CD4-positive, alpha-beta T cell (primary cell): Measurements from ENCODE around the gene CARD10. TPM values are rescaled to one million over a fixed set of nuclear protein-coding genes. Genes with fewer than 3 reads are reported as not detected.
A peak's percentile ranks its signal among the peaks of the same experiment; 100 is the strongest.

Experiments
- ATAC-seq: fragments of 200-7000 bp; cut with Tn5 transposase; one replicate; pipeline ENCODE4 v1.10.0; 2022; ENCODE audit warnings: mild to moderate bottlenecking; ENCODE audit not compliant: poor library complexity
- CTCF ChIA-PET: fragments of 350-600 bp; sonication (Branson Sonifier 250); formaldehyde crosslinking; loops from one replicate; lab custom pipeline; 2021; ENCODE audit warnings: antibody characterized with exemption, inconsistent platforms; lab: Charles Lee
- POLR2A ChIA-PET: fragments of 350-600 bp; sonication (Branson Sonifier 250); formaldehyde crosslinking; loops from one replicate; lab custom pipeline; 2021; ENCODE audit warnings: antibody characterized with exemption, inconsistent platforms; lab: Charles Lee
- DNase-seq, 14 experiments: peaks; one replicate each; pipeline ENCODE4 v3.0.0-alpha.2; 2013 to 2020; ENCODE audit warnings: mixed read lengths in 2 of 14
- H3K27ac ChIP-seq, 2 donors: one replicate each; pipeline versions ENCODE4 v1.5.1 to v1.7.0; 2013; ENCODE audit warnings: low read length in 2 of 2, low read depth in 1 of 2, mild to moderate bottlenecking in 1 of 2
- H3K27me3 ChIP-seq, 2 experiments: 1 replicate in 1 of 2; 2 replicates in 1 of 2; pipeline versions ENCODE4 v1.6.1 to v1.7.0; 2013; ENCODE audit warnings: low read length in 2 of 2, control low read depth in 1 of 2, mild to moderate bottlenecking in 1 of 2, moderate library complexity in 1 of 2; ENCODE audit not compliant: insufficient read depth in 2 of 2, control insufficient read depth in 1 of 2
- H3K36me3 ChIP-seq: one replicate; pipeline ENCODE4 v1.6.1; 2013; ENCODE audit warnings: low read length, control low read depth; ENCODE audit not compliant: insufficient read depth
- H3K4me1 ChIP-seq: one replicate; pipeline ENCODE4 v1.6.1; 2013; ENCODE audit warnings: low read length, control low read depth; ENCODE audit not compliant: insufficient read depth
- H3K4me3 ChIP-seq: one replicate; pipeline ENCODE4 v1.5.1; 2013; ENCODE audit warnings: mild to moderate bottlenecking, low read length, moderate library complexity
- H3K9me3 ChIP-seq, 2 experiments: 1 replicate in 1 of 2; 2 replicates in 1 of 2; pipeline versions ENCODE4 v1.6.1 to v1.7.0; 2013; ENCODE audit warnings: low read length in 2 of 2, mild to moderate bottlenecking in 2 of 2, control low read depth in 1 of 2, moderate library complexity in 1 of 2; ENCODE audit not compliant: control insufficient read depth in 1 of 2, insufficient read depth in 1 of 2
- H3K27ac Mint-ChIP-seq: one replicate; pipeline ENCODE4 v1.8.0; 2020; ENCODE audit warnings: mixed read lengths
- H3K27me3 Mint-ChIP-seq: one replicate; pipeline ENCODE4 v1.8.0; 2021; ENCODE audit warnings: mixed read lengths
- H3K36me3 Mint-ChIP-seq: one replicate; pipeline ENCODE4 v1.8.0; 2021; ENCODE audit warnings: low read depth, mixed read lengths
- H3K4me1 Mint-ChIP-seq: one replicate; pipeline ENCODE4 v1.8.0; 2021; ENCODE audit warnings: low read depth, mixed read lengths
- H3K4me3 Mint-ChIP-seq: one replicate; pipeline ENCODE4 v1.8.0; 2020; ENCODE audit warnings: mild to moderate bottlenecking, mixed read lengths
- H3K9me3 Mint-ChIP-seq: one replicate; pipeline ENCODE4 v1.8.0; 2020; ENCODE audit warnings: mixed read lengths
- CTCF ChIP-seq: fragments of 200-600 bp; IDR thresholded peaks from one replicate; pipeline ENCODE4 v1.8.0; 2022; ENCODE audit warnings: antibody characterized with exemption, mild to moderate bottlenecking
- intact Hi-C, 2 experiments: fragments of 100-400 bp; cut with DNase I in 1 of 2; cut with micrococcal nuclease in 1 of 2; formaldehyde crosslinking; loops; one replicate each; pipeline versions ENCODE4 v1.15.1 to v1.9.0; 2023 to 2025; cut with DNase I, micrococcal nuclease
- total RNA-seq, 174 experiments: library from RNA in 2 of 174; stranded (reverse) in 2 of 174; gene quantifications; one replicate each; pipeline ENCODE4 v1.2.3 and lab custom pipeline; 2021 to 2026

The CARD10 gene
- total RNA-seq, 2 experiments from 2014 or later, result 0.20 to 0.63 TPM

- H3K36me3 Mint-ChIP-seq, result peaks cover 87% of the 10 kb centered on the region
Measured at GRCh38 chr22:37476389-37477329, 42.6 kb downstream of the CARD10 start.

GRCh38 chr22:37474447-37475090, 44.6 kb downstream of the CARD10 start:
- ChIA-PET POLR2A (interaction anchor here (4.5 kb wide), 1 partner anchor 11 kb away, joined by 41 read pairs; the partner anchor contains the start of gene MFNG), CTCF (no interaction called here)
- H3K9me3 Mint-ChIP-seq, result no peaks in the 10 kb centered on the region
- no peak overlapping the region for H3K4me3 Mint-ChIP-seq
- no peaks in the 10 kb centered on the region for H3K27me3 ChIP-seq
- DNase-seq (no peak), ATAC-seq (no peak)
- H3K27ac ChIP-seq, result no peak overlapping the region
- H3K4me1 Mint-ChIP-seq, result peaks cover 15% of the 10 kb centered on the region
- peak overlapping the region; percentile 62 for H3K27ac Mint-ChIP-seq
- peaks cover 9% of the 10 kb centered on the region for H3K4me1 ChIP-seq
- H3K36me3 ChIP-seq, result peaks cover 89% of the 10 kb centered on the region
- H3K9me3 ChIP-seq, result no peaks in the 10 kb centered on the region
- intact Hi-C loops, result no loop called here
- no peak for TF ChIP-seq CTCF
- H3K27me3 Mint-ChIP-seq, result no peaks in the 10 kb centered on the region
- peaks cover 87% of the 10 kb centered on the region for H3K36me3 Mint-ChIP-seq
- H3K4me3 ChIP-seq, result no peak overlapping the region

More at GRCh38 chr22:37476389-37477329, 42.6 kb downstream of the CARD10 start:
- no peaks in the 10 kb centered on the region for H3K27me3 Mint-ChIP-seq
- H3K4me3 Mint-ChIP-seq, result no peak overlapping the region
- no peaks in the 10 kb centered on the region for H3K27me3 ChIP-seq
- no peak overlapping the region for H3K4me3 ChIP-seq
- no peaks in the 10 kb centered on the region for H3K9me3 Mint-ChIP-seq
- peaks cover 22% of the 10 kb centered on the region for H3K4me1 ChIP-seq
- ChIA-PET CTCF (no interaction called here), POLR2A (no interaction called here)
- intact Hi-C loops, result no loop called here
- peak overlapping the region; percentile 62 for H3K27ac Mint-ChIP-seq
- peaks cover 7% of the 10 kb centered on the region for H3K4me1 Mint-ChIP-seq
- peaks cover 93% of the 10 kb centered on the region for H3K36me3 ChIP-seq
- H3K9me3 ChIP-seq, result no peaks in the 10 kb centered on the region
- H3K27ac ChIP-seq, result no peak overlapping the region
- ATAC-seq, result no peak
- TF ChIP-seq CTCF, result no peak
- no peak for DNase-seq

- DNase-seq, result no peak
- peaks cover 88% of the 10 kb centered on the region for H3K36me3 Mint-ChIP-seq
- POLR2A ChIA-PET, result interaction anchor here (0.7 to 4.5 kb wide), 4 partner anchors 9 to 25 kb away, joined by 3 to 41 read pairs (median 5); partner anchors contain the start of gene MFNG
Measured at GRCh38 chr22:37473437-37473946, 45.7 kb downstream of the CARD10 start.

More at GRCh38 chr22:37473437-37473946, 45.7 kb downstream of the CARD10 start:
- ATAC-seq, result no peak
- peaks cover 15% of the 10 kb centered on the region for H3K4me1 Mint-ChIP-seq
- H3K36me3 ChIP-seq, result peaks cover 90% of the 10 kb centered on the region
- H3K9me3 Mint-ChIP-seq, result no peaks in the 10 kb centered on the region
- no peaks in the 10 kb centered on the region for H3K9me3 ChIP-seq
- no peak overlapping the region for H3K27ac ChIP-seq
- CTCF ChIA-PET, result interaction anchor here (1.4 to 2.6 kb wide), 3 partner anchors 25 to 206 kb away, joined by 5 to 41 read pairs (median 15); no protein-coding TSS in a partner anchor
- H3K27me3 Mint-ChIP-seq, result no peaks in the 10 kb centered on the region
- peak overlapping the region; percentile 24 for H3K27ac Mint-ChIP-seq
- peaks cover 9% of the 10 kb centered on the region for H3K4me1 ChIP-seq
- no peak for TF ChIP-seq CTCF
- H3K27me3 ChIP-seq, result no peaks in the 10 kb centered on the region
- intact Hi-C loops, result no loop called here
- H3K4me3 ChIP-seq, result no peak overlapping the region
- no peak overlapping the region for H3K4me3 Mint-ChIP-seq
